Keratinocyte (primary cell): Measurements from ENCODE around the gene ABCC11. TPM values are rescaled to one million over a fixed set of nuclear protein-coding genes. Genes with fewer than 3 reads are reported as not detected.
A peak's percentile ranks its signal among the peaks of the same experiment; 100 is the strongest.

Experiments used
- DNase-seq: peaks from one replicate; pipeline ENCODE4 v3.0.0-alpha.2; 2011; ENCODE audit warnings: low read depth, missing footprints, low spot score
- FAIRE-seq: peaks from 2 replicates; lab custom pipeline; 2011; peaks lifted over from hg19 to GRCh38; lab: Jason Lieb, UNC
- H2AFZ ChIP-seq: 2 replicates; pipeline ENCODE4 v1.6.0; 2012; ENCODE audit warnings: low read length, control low read depth, inconsistent platforms; ENCODE audit not compliant: control insufficient read depth
- H3K27ac ChIP-seq: 2 replicates; pipeline ENCODE4 v1.5.1; 2011; ENCODE audit warnings: low read length; ENCODE audit not compliant: control insufficient read depth, insufficient read depth
- H3K27me3 ChIP-seq: 3 replicates; pipeline ENCODE4 v1.6.0; 2011; ENCODE audit warnings: low read length; ENCODE audit not compliant: control insufficient read depth, insufficient read depth; ENCODE audit errors: extremely low read depth
- H3K36me3 ChIP-seq, 2 experiments: 2 replicates in 1 of 2; 3 replicates in 1 of 2; pipeline ENCODE4 v1.5.1; 2011; ENCODE audit warnings: low read length in 2 of 2, mild to moderate bottlenecking in 1 of 2; ENCODE audit not compliant: control insufficient read depth in 2 of 2, insufficient read depth in 2 of 2; ENCODE audit errors: extremely low read depth in 1 of 2
- H3K4me1 ChIP-seq: 3 replicates; pipeline ENCODE4 v1.5.1; 2011; ENCODE audit warnings: low read length; ENCODE audit not compliant: control insufficient read depth, insufficient read depth; ENCODE audit errors: extremely low read depth
- H3K4me2 ChIP-seq: 3 replicates; pipeline ENCODE4 v1.6.0; 2011; ENCODE audit warnings: low read depth, low read length; ENCODE audit not compliant: control insufficient read depth, insufficient read depth; ENCODE audit errors: extremely low read depth
- H3K4me3 ChIP-seq, 3 experiments: fragments of 200-600 bp in 1 of 3; sonication (generic) in 1 of 3; 2 replicates in 2 of 3; 3 replicates in 1 of 3; pipeline ENCODE4 v1.5.1; 2011 to 2016; ENCODE audit warnings: low read length in 3 of 3, mild to moderate bottlenecking in 3 of 3, control low read depth in 2 of 3, inconsistent platforms in 1 of 3, low read depth in 1 of 3, mixed read lengths in 1 of 3, mixed run types in 1 of 3, moderate library complexity in 1 of 3; ENCODE audit not compliant: control insufficient read depth in 2 of 3, insufficient read depth in 2 of 3; ENCODE audit errors: extremely low read depth in 1 of 3
- H3K79me2 ChIP-seq: 2 replicates; pipeline ENCODE4 v1.6.0; 2012; ENCODE audit warnings: low read length; ENCODE audit not compliant: control insufficient read depth, insufficient read depth
- H3K9ac ChIP-seq: 3 replicates; pipeline ENCODE4 v1.6.0; 2011; ENCODE audit warnings: low read length; ENCODE audit not compliant: control insufficient read depth, insufficient read depth; ENCODE audit errors: extremely low read depth
- H3K9me1 ChIP-seq: 3 replicates; pipeline ENCODE4 v1.6.0; 2011; ENCODE audit warnings: low read length; ENCODE audit not compliant: control insufficient read depth, insufficient read depth; ENCODE audit errors: extremely low read depth
- H3K9me3 ChIP-seq: 2 replicates; pipeline ENCODE4 v1.5.1; 2012; ENCODE audit warnings: low read depth, low read length; ENCODE audit not compliant: control insufficient read depth
- H4K20me1 ChIP-seq: 3 replicates; pipeline ENCODE4 v1.6.0; 2011; ENCODE audit warnings: low read length; ENCODE audit not compliant: control insufficient read depth, insufficient read depth; ENCODE audit errors: extremely low read depth
- EZH2 ChIP-seq: IDR thresholded peaks from one replicate; pipeline ENCODE4 v1.6.1; 2012; ENCODE audit warnings: inconsistent platforms, mild to moderate bottlenecking, low read length, moderate library complexity
- dilution Hi-C: fragments of 300-500 bp; cut with MboI; formaldehyde crosslinking; loops from one replicate; pipeline ENCODE4 v1.7.0; 2020; ENCODE audit warnings: low sequenced_read_pairs; ENCODE audit not compliant: extremely low pct_ligation_motif_present
- polyA plus RNA-seq, 5 experiments: library from polyadenylated mRNA; depleted of rRNA in 3 of 5; stranded (reverse) in 3 of 5; stranded (forward) in 1 of 5; unstranded in 1 of 5; fragments of >200 nt; gene quantifications; 1 replicate in 1 of 5; 2 replicates in 3 of 5; 3 replicates in 1 of 5; pipeline versions ENCODE4 v1.2.1 to v1.2.3, GENCODE V29; 2011 to 2012; ENCODE audit warnings: missing spikeins in 2 of 5, low read depth in 1 of 5, low replicate concordance in 1 of 5
- TF ChIP-seq, protein P1 (sequence below), 3 experiments: IDR thresholded peaks in 1 of 3; conservative IDR thresholded peaks in 1 of 3; optimal IDR thresholded peaks in 1 of 3; 2 replicates in 2 of 3; 3 replicates in 1 of 3; pipeline versions ENCODE3 to v1.5.1; 2011; ENCODE audit warnings: low read length in 3 of 3, mild to moderate bottlenecking in 3 of 3, moderate library complexity in 2 of 3, control low read depth in 1 of 3, inconsistent platforms in 1 of 3; ENCODE audit not compliant: insufficient read depth in 2 of 3; ENCODE audit errors: extremely low read depth in 1 of 3

ABCC11 gene
- polyA plus RNA-seq, 1 donor (not counting 4 experiments of a cell fraction or from before 2014, with no cell fraction given) = 0.33 TPM

DNA sequence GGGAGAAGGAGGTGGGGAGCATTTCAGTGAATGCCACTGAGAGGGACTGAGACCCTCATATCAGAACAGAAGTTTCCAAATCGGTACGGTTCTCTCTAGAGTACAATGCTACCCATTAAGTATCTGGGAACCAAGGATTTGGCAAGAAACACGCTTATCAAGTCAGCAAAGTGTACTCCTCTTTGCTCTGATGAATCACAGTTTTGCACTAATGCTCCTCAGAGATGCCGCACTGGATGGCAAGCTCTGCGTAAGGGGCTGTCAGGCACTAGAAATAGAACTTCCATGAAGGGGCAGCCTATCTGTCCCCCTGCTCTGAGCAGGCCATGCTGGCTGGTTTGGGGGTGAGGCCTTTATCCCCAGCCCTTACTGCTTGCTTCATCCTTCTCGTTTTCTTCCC lies 86.8 kb downstream of the ABCC11 start:
- Histone ChIP-seq H3K27ac (no peak overlapping the region), H3K9ac (no peak overlapping the region), H3K4me1 (peaks cover 8% of the 10 kb centered on the region), H3K27me3 (peaks cover 4% of the 10 kb centered on the region), H3K9me3 (no peaks in the 10 kb centered on the region), H2AFZ (no peak overlapping the region), H3K79me2 (no peaks in the 10 kb centered on the region), H4K20me1 (no peaks in the 10 kb centered on the region), H3K4me2 (no peak overlapping the region), H3K36me3 (no peaks in the 10 kb centered on the region), H3K9me1 (no peaks in the 10 kb centered on the region), H3K4me3 (no peak overlapping the region)
- FAIRE-seq = no peak
- no peak for DNase-seq
- TF ChIP-seq, protein P1, sequence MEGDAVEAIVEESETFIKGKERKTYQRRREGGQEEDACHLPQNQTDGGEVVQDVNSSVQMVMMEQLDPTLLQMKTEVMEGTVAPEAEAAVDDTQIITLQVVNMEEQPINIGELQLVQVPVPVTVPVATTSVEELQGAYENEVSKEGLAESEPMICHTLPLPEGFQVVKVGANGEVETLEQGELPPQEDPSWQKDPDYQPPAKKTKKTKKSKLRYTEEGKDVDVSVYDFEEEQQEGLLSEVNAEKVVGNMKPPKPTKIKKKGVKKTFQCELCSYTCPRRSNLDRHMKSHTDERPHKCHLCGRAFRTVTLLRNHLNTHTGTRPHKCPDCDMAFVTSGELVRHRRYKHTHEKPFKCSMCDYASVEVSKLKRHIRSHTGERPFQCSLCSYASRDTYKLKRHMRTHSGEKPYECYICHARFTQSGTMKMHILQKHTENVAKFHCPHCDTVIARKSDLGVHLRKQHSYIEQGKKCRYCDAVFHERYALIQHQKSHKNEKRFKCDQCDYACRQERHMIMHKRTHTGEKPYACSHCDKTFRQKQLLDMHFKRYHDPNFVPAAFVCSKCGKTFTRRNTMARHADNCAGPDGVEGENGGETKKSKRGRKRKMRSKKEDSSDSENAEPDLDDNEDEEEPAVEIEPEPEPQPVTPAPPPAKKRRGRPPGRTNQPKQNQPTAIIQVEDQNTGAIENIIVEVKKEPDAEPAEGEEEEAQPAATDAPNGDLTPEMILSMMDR (optimal IDR thresholded peaks at IDR 0.05 in 1 of 3, IDR thresholded peaks at IDR 0.05 in 1 of 3, conservative IDR thresholded peaks at IDR 0.05 in 1 of 3; ENCODE audit: extremely low read depth in 1 of 3, insufficient read depth in 2 of 3, low read length in 3 of 3) = no peak
- TF ChIP-seq EZH2 = no peak
- dilution Hi-C loops = no loop called here

DNA sequence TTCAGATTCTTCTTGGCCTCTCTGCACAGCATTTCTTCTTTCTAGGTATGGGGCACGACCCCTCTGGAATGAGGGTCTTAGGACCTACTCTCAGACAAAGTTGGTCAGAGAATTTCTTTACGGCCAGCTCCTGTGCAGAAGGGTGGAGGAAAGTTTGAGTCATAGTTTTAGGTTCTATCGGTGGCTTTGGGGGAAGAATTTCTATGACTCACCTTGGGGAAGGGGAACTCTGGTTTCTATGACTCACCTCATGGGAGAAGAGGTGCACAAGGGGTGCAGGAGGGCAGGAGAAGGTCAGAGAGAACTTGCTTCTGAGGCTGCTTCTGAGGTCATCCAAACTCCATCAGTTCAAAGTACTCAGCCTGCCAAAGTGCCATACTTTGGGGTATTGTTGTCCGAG lies 89.0 kb downstream of the ABCC11 start:
- H3K36me3 ChIP-seq = no peaks in the 10 kb centered on the region
- no peaks in the 10 kb centered on the region for H3K9me3 ChIP-seq
- peaks cover 8% of the 10 kb centered on the region for H3K4me1 ChIP-seq
- dilution Hi-C loops = no loop called here
- H3K9ac ChIP-seq = no peak overlapping the region
- no peaks in the 10 kb centered on the region for H4K20me1 ChIP-seq
- peak; percentile 88 for DNase-seq
- peak; percentile 76 for FAIRE-seq
- no peak overlapping the region for H3K27ac ChIP-seq
- peaks cover 4% of the 10 kb centered on the region for H3K27me3 ChIP-seq
- no peaks in the 10 kb centered on the region for H3K79me2 ChIP-seq
- H2AFZ ChIP-seq = no peak overlapping the region
- H3K4me2 ChIP-seq = no peak overlapping the region
- no peaks in the 10 kb centered on the region for H3K9me1 ChIP-seq
- H3K4me3 ChIP-seq = no peak overlapping the region
- no peak for TF ChIP-seq EZH2
- TF ChIP-seq, protein P1 (optimal IDR thresholded peaks at IDR 0.05 in 1 of 3, IDR thresholded peaks at IDR 0.05 in 1 of 3, conservative IDR thresholded peaks at IDR 0.05 in 1 of 3; ENCODE audit: extremely low read depth in 1 of 3, insufficient read depth in 2 of 3, low read length in 3 of 3) = no peak
